H1 (cell line): ENCODE results near the gene TBP. TPM values are rescaled to one million over a fixed set of nuclear protein-coding genes. Genes with fewer than 3 reads are reported as not detected.

Experiments
- CTCF ChIA-PET: fragments of 300-600 bp; sonication (Branson Sonifier 250); formaldehyde crosslinking; loops from one replicate; lab custom pipeline; 2021; ENCODE audit not compliant: partially characterized antibody; lab: Charles Lee
- POLR2A ChIA-PET: fragments of 300-600 bp; sonication (Branson Sonifier 250); formaldehyde crosslinking; loops from one replicate; lab custom pipeline; 2021; ENCODE audit warnings: inconsistent platforms; ENCODE audit not compliant: partially characterized antibody; lab: Charles Lee
- DNase-seq, 2 experiments: peaks; one replicate each; pipeline versions ENCODE4 v3.0.0 to v3.0.0-alpha.2; 2010 to 2022; ENCODE audit warnings: low spot score in 2 of 2, low read depth in 1 of 2, mixed read lengths in 1 of 2
- FAIRE-seq: peaks from 2 replicates; lab custom pipeline; 2011; peaks lifted over from hg19 to GRCh38; lab: Jason Lieb, UNC
- H2AFZ ChIP-seq: 2 replicates; pipeline ENCODE4 v1.8.1; 2012; ENCODE audit warnings: low read length, inconsistent platforms
- H2AK5ac ChIP-seq: 2 replicates; pipeline ENCODE4 v1.6.1; 2013; ENCODE audit warnings: low read depth, low read length
- H2BK120ac ChIP-seq: replicated peaks from 2 replicates; pipeline ENCODE3; 2013; ENCODE audit warnings: low read depth, low read length, inconsistent platforms
- H2BK12ac ChIP-seq: 2 replicates; pipeline ENCODE4 v1.6.1; 2013; ENCODE audit warnings: low read depth, low read length
- H2BK15ac ChIP-seq: 2 replicates; pipeline ENCODE4 v1.6.1; 2013; ENCODE audit warnings: low read length
- H2BK20ac ChIP-seq: 2 replicates; pipeline ENCODE4 v1.6.1; 2013; ENCODE audit warnings: low read length
- H2BK5ac ChIP-seq: 2 replicates; pipeline ENCODE4 v1.6.1; 2013; ENCODE audit warnings: low read depth, low read length
- H3K14ac ChIP-seq: 2 replicates; pipeline ENCODE4 v1.6.1; 2013; ENCODE audit warnings: inconsistent platforms; ENCODE audit not compliant: insufficient read length
- H3K18ac ChIP-seq: 2 replicates; pipeline ENCODE4 v1.6.1; 2013; ENCODE audit warnings: low read length; ENCODE audit errors: extremely low read depth
- H3K23ac ChIP-seq: 2 replicates; pipeline ENCODE4 v1.6.1; 2013; ENCODE audit warnings: inconsistent platforms; ENCODE audit not compliant: insufficient read length
- H3K23me2 ChIP-seq: 2 replicates; pipeline ENCODE4 v1.6.1; 2013; ENCODE audit warnings: low read depth, low read length
- H3K27ac ChIP-seq: 2 replicates; pipeline ENCODE4 v1.6.1; 2011; ENCODE audit warnings: low read depth, low read length, inconsistent platforms
- H3K27me3 ChIP-seq, 4 experiments: replicated peaks in 1 of 4; 1 replicate in 1 of 4; 2 replicates in 3 of 4; pipeline versions ENCODE4 v1.6.1 to v1.8.1; 2011 to 2013; ENCODE audit warnings: low read length in 3 of 4, mild to moderate bottlenecking in 3 of 4, inconsistent platforms in 2 of 4, mixed read lengths in 2 of 4, moderate library complexity in 1 of 4; ENCODE audit not compliant: control insufficient read depth in 3 of 4, insufficient read depth in 3 of 4; ENCODE audit errors: extremely low read depth in 1 of 4
- H3K36me3 ChIP-seq, 4 experiments: 2 replicates each; pipeline versions ENCODE4 v1.6.1 to v1.8.1; 2011 to 2013; ENCODE audit warnings: mild to moderate bottlenecking in 4 of 4, low read length in 3 of 4, moderate library complexity in 2 of 4, control low read depth in 1 of 4, inconsistent platforms in 1 of 4; ENCODE audit not compliant: insufficient read depth in 4 of 4, control insufficient read depth in 2 of 4
- H3K4ac ChIP-seq: replicated peaks from 2 replicates; pipeline ENCODE3; 2013; ENCODE audit warnings: low read length, low read depth, mixed read lengths, inconsistent platforms; ENCODE audit not compliant: insufficient read length
- H3K4me1 ChIP-seq, 4 experiments: replicated peaks in 1 of 4; 1 replicate in 1 of 4; 2 replicates in 3 of 4; pipeline versions ENCODE4 v1.6.1 to v1.8.1; 2011 to 2013; ENCODE audit warnings: low read length in 3 of 4, inconsistent platforms in 2 of 4, mixed read lengths in 1 of 4; ENCODE audit not compliant: insufficient read depth in 4 of 4, control insufficient read depth in 3 of 4
- H3K4me2 ChIP-seq, 2 experiments: 2 replicates each; pipeline versions ENCODE4 v1.6.1 to v1.8.1; 2011 to 2013; ENCODE audit warnings: low read depth in 2 of 2, low read length in 2 of 2, control low read depth in 1 of 2, inconsistent platforms in 1 of 2, mild to moderate bottlenecking in 1 of 2; ENCODE audit not compliant: insufficient read depth in 1 of 2
- H3K4me3 ChIP-seq, 4 experiments: fragments of 200-600, 300-600 bp in 1 of 4; sonication (generic), shearing (Covaris generic), sonication (Bioruptor Twin) in 1 of 4; 2 replicates each; pipeline versions ENCODE4 v1.5.1 to v1.8.1; 2011 to 2016; ENCODE audit warnings: low read length in 4 of 4, low read depth in 3 of 4, control low read depth in 2 of 4, inconsistent platforms in 2 of 4, mild to moderate bottlenecking in 2 of 4, mixed read lengths in 1 of 4, moderate library complexity in 1 of 4; ENCODE audit not compliant: insufficient read depth in 2 of 4; ENCODE audit errors: extremely low read depth in 1 of 4
- H3K56ac ChIP-seq: replicated peaks from 2 replicates; pipeline ENCODE3; 2013; ENCODE audit warnings: low read depth, mild to moderate bottlenecking, mixed read lengths, low read length, inconsistent platforms; ENCODE audit not compliant: insufficient read length
- H3K79me1 ChIP-seq: 2 replicates; pipeline ENCODE4 v1.6.1; 2013; ENCODE audit warnings: low read depth, low read length, control low read depth
- H3K79me2 ChIP-seq, 2 experiments: 2 replicates each; pipeline versions ENCODE4 v1.6.1 to v1.8.1; 2012 to 2013; ENCODE audit warnings: low read length in 2 of 2, mild to moderate bottlenecking in 2 of 2, inconsistent platforms in 1 of 2; ENCODE audit not compliant: insufficient read depth in 2 of 2, control insufficient read depth in 1 of 2
- H3K9ac ChIP-seq, 4 experiments: replicated peaks in 1 of 4; 1 replicate in 1 of 4; 2 replicates in 3 of 4; pipeline versions ENCODE4 v1.6.1 to v1.8.1; 2011 to 2013; ENCODE audit warnings: low read depth in 3 of 4, low read length in 3 of 4, control low read depth in 2 of 4, mild to moderate bottlenecking in 2 of 4, moderate library complexity in 2 of 4, inconsistent platforms in 1 of 4; ENCODE audit errors: extremely low read depth in 1 of 4
- H3K9me3 ChIP-seq, 2 experiments: 2 replicates each; pipeline versions ENCODE4 v1.6.1 to v1.8.1; 2012 to 2013; ENCODE audit warnings: mild to moderate bottlenecking in 2 of 2, moderate library complexity in 2 of 2, control low read depth in 1 of 2, inconsistent platforms in 1 of 2, low read depth in 1 of 2, low read length in 1 of 2, mixed read lengths in 1 of 2; ENCODE audit not compliant: insufficient read depth in 2 of 2
- H4K20me1 ChIP-seq, 2 experiments: replicated peaks in 1 of 2; 2 replicates each; pipeline versions ENCODE3 to v1.8.1; 2011 to 2013; ENCODE audit warnings: inconsistent platforms in 2 of 2, low read length in 2 of 2, mild to moderate bottlenecking in 1 of 2; ENCODE audit not compliant: insufficient read depth in 2 of 2, control insufficient read depth in 1 of 2
- H4K5ac ChIP-seq: 2 replicates; pipeline ENCODE4 v1.6.1; 2013; ENCODE audit warnings: low read length, low read depth, mixed read lengths, inconsistent platforms; ENCODE audit not compliant: insufficient read length
- H4K8ac ChIP-seq: 2 replicates; pipeline ENCODE4 v1.8.0; 2013; ENCODE audit warnings: mild to moderate bottlenecking, moderate library complexity, low read length, inconsistent platforms; ENCODE audit not compliant: insufficient read depth; ENCODE audit errors: extremely low read depth
- H4K91ac ChIP-seq: replicated peaks from 2 replicates; pipeline ENCODE3; 2013; ENCODE audit warnings: low read length, mixed read lengths, inconsistent platforms; ENCODE audit not compliant: insufficient read length
- SP4 ChIP-seq: IDR thresholded peaks from 2 replicates; pipeline ENCODE4 v1.6.1; 2012; ENCODE audit warnings: low read length, inconsistent platforms
- WGBS, 2 experiments: shearing (Covaris generic) in 1 of 2; methylation state at CpG; one replicate each; pipeline versions ENCODE4 v1.1.6 to v1.1.7; 2013 to 2015; ENCODE audit warnings: low lambda C conversion rate in 2 of 2, mixed read lengths in 2 of 2, inconsistent platforms in 1 of 2, low coverage in 1 of 2, missing lambda C conversion rate in 1 of 2; ENCODE audit not compliant: insufficient replicate concordance in 2 of 2, insufficient coverage in 1 of 2, insufficient read length in 1 of 2; ENCODE audit errors: extremely low coverage in 1 of 2, missing lambda C conversion rate in 1 of 2; 5-methylcytosine and 5-hydroxymethylcytosine counted together
- polyA plus RNA-seq, 7 experiments: library from polyadenylated mRNA; depleted of rRNA in 3 of 7; stranded (reverse) in 5 of 7; unstranded in 2 of 7; fragments of >200 nt in 5 of 7; fragments of 200-250 nt in 2 of 7; gene quantifications; 1 replicate in 5 of 7; 2 replicates in 1 of 7; 4 replicates in 1 of 7; pipeline versions ENCODE4 v1.2.1 to v1.2.3, GENCODE V29; 2011 to 2013; ENCODE audit warnings: missing spikeins in 2 of 7, mixed read lengths in 2 of 7
- total RNA-seq: library from RNA; stranded (reverse); fragmentation: NEBNext Ultra II Directional; extraction: Animal tissue kit (Norgen Biotek cat#: 25700); gene quantifications from 2 replicates; pipeline ENCODE4 v1.2.1, GENCODE V29; 2021
- TF ChIP-seq, protein P1 (sequence below), 3 experiments: IDR thresholded peaks; 1 replicate in 2 of 3; 2 replicates in 1 of 3; pipeline versions ENCODE4 v1.5.1 to v1.6.1; 2011; ENCODE audit warnings: low read length in 3 of 3, mild to moderate bottlenecking in 3 of 3, inconsistent platforms in 2 of 3, low read depth in 1 of 3, moderate library complexity in 1 of 3; ENCODE audit not compliant: insufficient read depth in 1 of 3; ENCODE audit errors: control extremely low read depth in 1 of 3

Gene TBP
- total and polyA plus RNA-seq, 2 of the 8 experiments (the other 6 are each of a cell fraction or from before 2014, with no cell fraction given), result 17.2 to 20.9 TPM

DNA sequence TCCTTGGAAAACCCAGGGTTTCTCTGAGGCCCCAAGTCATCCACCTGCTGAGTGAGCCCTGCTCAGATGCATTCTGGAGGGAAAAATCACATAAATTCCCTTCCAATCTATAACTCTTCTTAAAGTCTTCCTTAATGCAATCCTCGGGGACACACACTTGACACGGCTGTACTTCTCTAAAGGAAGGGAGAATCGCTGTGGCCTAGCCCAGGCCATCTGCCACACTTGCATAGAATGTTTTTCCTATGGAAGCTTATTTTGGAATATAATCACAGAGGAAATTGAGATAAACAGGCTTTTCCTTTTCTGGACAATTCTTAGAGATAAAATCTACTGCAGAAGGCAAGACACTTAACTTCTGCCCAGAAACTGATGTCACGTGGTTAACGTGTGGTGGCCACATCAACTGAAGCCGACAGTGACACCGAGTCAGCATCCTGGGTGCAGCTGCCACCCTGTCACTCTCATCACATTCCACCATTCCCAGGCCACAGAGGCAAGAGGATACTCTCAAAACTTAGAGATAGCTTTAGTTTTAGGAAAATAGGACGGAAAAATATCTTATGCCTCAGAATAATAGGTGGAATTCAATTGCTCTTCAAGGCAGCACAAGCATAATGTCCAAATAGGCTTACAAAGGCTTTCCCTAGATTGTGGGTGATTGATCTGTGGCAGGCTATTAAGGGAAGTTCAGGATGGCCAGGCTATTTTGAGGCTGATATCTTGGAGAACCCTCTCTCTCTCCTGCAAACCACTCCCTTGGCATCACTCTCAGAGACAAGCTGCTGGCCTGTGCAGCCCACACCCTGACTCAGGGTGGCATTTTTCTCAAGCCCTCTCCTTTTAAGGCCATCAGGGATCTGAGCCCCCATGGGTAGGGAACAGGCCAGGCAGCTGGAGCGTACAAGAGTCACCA lies 30.7 kb upstream of the TBP start:
- no peak overlapping the region for H3K18ac ChIP-seq
- H2AK5ac ChIP-seq, result no peak overlapping the region
- no peaks in the 10 kb centered on the region for H3K4me1 ChIP-seq
- H3K23ac ChIP-seq, result no peak overlapping the region
- H3K9me3 ChIP-seq, result no peaks in the 10 kb centered on the region
- ChIA-PET POLR2A (interaction anchor here (1.9 kb wide), 1 partner anchor 233 kb away, joined by 6 read pairs; the partner anchor contains the start of gene DLL1), CTCF (interaction anchor here (0.8 to 2.0 kb wide), 16 partner anchors 13 to 733 kb away, joined by 3 to 6 read pairs (median 4); no protein-coding TSS in a partner anchor)
- H3K4ac ChIP-seq, result no peak overlapping the region
- H3K27ac ChIP-seq, result no peak overlapping the region
- no peaks in the 10 kb centered on the region for H3K27me3 ChIP-seq
- H3K4me2 ChIP-seq, result no peak overlapping the region
- no peak overlapping the region for H2BK5ac ChIP-seq
- DNase-seq, result no peak
- H2BK12ac ChIP-seq, result no peak overlapping the region
- H3K23me2 ChIP-seq, result no peaks in the 10 kb centered on the region
- no peak overlapping the region for H2AFZ ChIP-seq
- H3K14ac ChIP-seq, result no peak overlapping the region
- no peak overlapping the region for H3K9ac ChIP-seq
- H4K8ac ChIP-seq, result no peak overlapping the region
- WGBS, 2 experiments, result 85% methylated on average over 9 of the region's 9 CpGs; no CpG with 5 or more reads in 1 of the 2 experiments
- H3K4me3 ChIP-seq, result no peak overlapping the region
- FAIRE-seq, result no peak
- no peak overlapping the region for H2BK15ac ChIP-seq
- H2BK20ac ChIP-seq, result no peak overlapping the region
- no peak overlapping the region for H4K91ac ChIP-seq
- no peak overlapping the region for H4K5ac ChIP-seq
- H4K20me1 ChIP-seq, result no peaks in the 10 kb centered on the region
- H3K79me2 ChIP-seq, result no peaks in the 10 kb centered on the region
- TF ChIP-seq, protein P1, sequence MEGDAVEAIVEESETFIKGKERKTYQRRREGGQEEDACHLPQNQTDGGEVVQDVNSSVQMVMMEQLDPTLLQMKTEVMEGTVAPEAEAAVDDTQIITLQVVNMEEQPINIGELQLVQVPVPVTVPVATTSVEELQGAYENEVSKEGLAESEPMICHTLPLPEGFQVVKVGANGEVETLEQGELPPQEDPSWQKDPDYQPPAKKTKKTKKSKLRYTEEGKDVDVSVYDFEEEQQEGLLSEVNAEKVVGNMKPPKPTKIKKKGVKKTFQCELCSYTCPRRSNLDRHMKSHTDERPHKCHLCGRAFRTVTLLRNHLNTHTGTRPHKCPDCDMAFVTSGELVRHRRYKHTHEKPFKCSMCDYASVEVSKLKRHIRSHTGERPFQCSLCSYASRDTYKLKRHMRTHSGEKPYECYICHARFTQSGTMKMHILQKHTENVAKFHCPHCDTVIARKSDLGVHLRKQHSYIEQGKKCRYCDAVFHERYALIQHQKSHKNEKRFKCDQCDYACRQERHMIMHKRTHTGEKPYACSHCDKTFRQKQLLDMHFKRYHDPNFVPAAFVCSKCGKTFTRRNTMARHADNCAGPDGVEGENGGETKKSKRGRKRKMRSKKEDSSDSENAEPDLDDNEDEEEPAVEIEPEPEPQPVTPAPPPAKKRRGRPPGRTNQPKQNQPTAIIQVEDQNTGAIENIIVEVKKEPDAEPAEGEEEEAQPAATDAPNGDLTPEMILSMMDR (IDR thresholded peaks at IDR 0.05; ENCODE audit: control extremely low read depth in 1 of 3, insufficient read depth in 1 of 3, low read depth in 1 of 3, low read length in 3 of 3), result no peak
- no peak for TF ChIP-seq SP4
- TF ChIP-seq, all 59 proteins: peak for 0
- H3K36me3 ChIP-seq, result no peaks in the 10 kb centered on the region
- H3K79me1 ChIP-seq, result no peaks in the 10 kb centered on the region
- H3K56ac ChIP-seq, result no peak overlapping the region
- no peak overlapping the region for H2BK120ac ChIP-seq
